Measurements from ENCODE around the gene PPIF.

The PPIF gene

DNA sequence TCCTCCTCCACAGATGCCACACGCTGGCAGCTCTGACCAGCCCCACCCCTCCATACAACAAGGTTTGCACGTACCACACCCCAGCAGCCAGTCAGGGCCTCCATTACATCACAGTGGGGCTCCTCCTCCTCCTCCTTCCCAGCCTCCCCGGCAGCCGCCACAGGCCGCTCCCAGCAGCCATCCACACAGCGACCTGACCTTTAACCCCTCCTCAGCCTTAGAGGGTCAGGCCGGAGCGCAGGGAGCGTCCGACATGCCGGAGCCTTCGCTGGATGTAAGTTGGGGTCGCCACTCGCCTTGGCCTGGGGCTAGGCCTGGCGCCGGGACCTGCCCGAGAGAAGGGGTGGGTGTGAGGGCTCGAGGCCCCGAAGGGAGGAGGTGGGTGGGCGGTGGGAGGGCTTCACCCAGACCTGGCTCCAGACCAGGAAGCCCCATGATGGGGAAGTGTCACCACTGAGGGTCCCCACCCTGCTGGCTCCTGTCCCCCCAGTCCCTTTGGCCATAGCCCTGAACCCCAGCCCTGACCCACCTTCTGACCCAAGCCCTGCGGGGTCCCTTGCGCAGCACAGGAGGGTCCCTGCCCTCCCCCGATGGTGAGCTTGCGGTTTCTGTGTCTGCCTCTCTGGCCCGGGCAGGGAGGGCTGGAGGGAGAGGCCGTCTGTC, 36.2 kb upstream of the PPIF start:
- TF ChIP-seq TAF1 (IDR thresholded peaks at IDR 0.05; ENCODE audit: borderline replicate concordance, insufficient read depth, low read length) (no peak), FOXP2 (optimal IDR thresholded peaks at IDR 0.05; ENCODE audit: borderline replicate concordance, extremely low read depth, extremely low read length, insufficient read depth) (no peak), POLR2AphosphoS5 (IDR thresholded peaks at IDR 0.05; ENCODE audit: low read depth, low read length) (no peak), SIN3A (IDR thresholded peaks at IDR 0.05; ENCODE audit: borderline replicate concordance, insufficient read depth, low read length) (no peak), REST (IDR thresholded peaks at IDR 0.05; ENCODE audit: insufficient read depth in 1 of 2, low read depth in 2 of 2, low read length in 2 of 2) (no peak)

- TF ChIP-seq FOXP2 (optimal IDR thresholded peaks at IDR 0.05; ENCODE audit: borderline replicate concordance, extremely low read depth, extremely low read length, insufficient read depth) (no peak), SIN3A (IDR thresholded peaks at IDR 0.05; ENCODE audit: borderline replicate concordance, insufficient read depth, low read length) (no peak), REST (IDR thresholded peaks at IDR 0.05; ENCODE audit: insufficient read depth in 1 of 2, low read depth in 2 of 2, low read length in 2 of 2) (no peak), POLR2AphosphoS5 (IDR thresholded peaks at IDR 0.05; ENCODE audit: low read depth, low read length) (no peak), TAF1 (IDR thresholded peaks at IDR 0.05; ENCODE audit: borderline replicate concordance, insufficient read depth, low read length) (no peak)
These were observed 35.5 kb upstream of the PPIF start for GRCh38 chr10:79311581-79312407.

- no peak for TF ChIP-seq TAF1 (IDR thresholded peaks at IDR 0.05; ENCODE audit: borderline replicate concordance, insufficient read depth, low read length)
- TF ChIP-seq SIN3A (IDR thresholded peaks at IDR 0.05; ENCODE audit: borderline replicate concordance, insufficient read depth, low read length): no peak
- TF ChIP-seq REST (IDR thresholded peaks at IDR 0.05; ENCODE audit: insufficient read depth in 1 of 2, low read depth in 2 of 2, low read length in 2 of 2): no peak
- no peak for TF ChIP-seq POLR2AphosphoS5 (IDR thresholded peaks at IDR 0.05; ENCODE audit: low read depth, low read length)
- TF ChIP-seq FOXP2 (optimal IDR thresholded peaks at IDR 0.05; ENCODE audit: borderline replicate concordance, extremely low read depth, extremely low read length, insufficient read depth): no peak
These were observed 34.6 kb upstream of the PPIF start for GRCh38 chr10:79312601-79313187.

DNA sequence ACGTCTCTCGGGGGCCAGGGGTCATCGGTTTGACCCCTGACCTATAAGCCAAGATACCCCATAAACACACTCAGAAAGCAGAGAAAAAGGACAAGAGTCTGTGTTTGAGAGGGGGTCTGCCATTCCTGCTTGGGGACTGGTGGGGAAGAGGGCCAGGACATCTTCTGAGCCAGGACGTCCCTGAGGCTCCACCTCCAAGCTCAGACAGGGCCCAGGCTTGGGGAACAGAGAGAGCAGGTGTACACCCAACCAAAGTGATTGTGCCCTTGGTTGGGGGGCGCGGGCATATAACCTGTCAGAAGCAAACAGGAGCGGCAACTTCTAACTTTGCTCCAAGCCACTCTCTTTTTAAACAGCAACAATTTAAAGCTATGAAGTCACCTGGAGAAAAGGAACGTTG, 33.9 kb upstream of the PPIF start:
- TF ChIP-seq FOXP2 (optimal IDR thresholded peaks at IDR 0.05; ENCODE audit: borderline replicate concordance, extremely low read depth, extremely low read length, insufficient read depth) (no peak), REST (IDR thresholded peaks at IDR 0.05; ENCODE audit: insufficient read depth in 1 of 2, low read depth in 2 of 2, low read length in 2 of 2) (no peak)
